ENCODE data around the gene USP54. TPM values are rescaled to one million over a fixed set of nuclear protein-coding genes. Genes with fewer than 3 reads are reported as not detected.

The USP54 gene
- total RNA-seq, 1 experiment from 2014 or later: 37.9 TPM

- peaks cover 3% of the 10 kb centered on the region in 2 experiments; a peak in 3 of 4 replicates for H3K4me1 Mint-ChIP-seq
- Histone ChIP-seq H3K23me2 (ENCODE audit: insufficient read length, low read depth, low read length, poor library complexity, severe bottlenecking) (no peaks in the 10 kb centered on the region), H3K9ac (ENCODE audit: extremely low read depth, insufficient read length, low read length) (no peak overlapping the region), H2BK120ac (ENCODE audit: low read depth, low read length, poor library complexity, severe bottlenecking) (no peak overlapping the region), H3K27ac (ENCODE audit: insufficient read length, low read depth, low read length) (no peak overlapping the region), H4K91ac (ENCODE audit: insufficient read length, low read depth, low read length) (no peak overlapping the region), H3K4me2 (ENCODE audit: insufficient read depth, insufficient read length, low read length) (no peak overlapping the region), H2AFZ (ENCODE audit: low read length) (no peak overlapping the region), H3K4me1 (ENCODE audit: insufficient read depth, low read length) (no peaks in the 10 kb centered on the region), H2BK20ac (ENCODE audit: low read depth, low read length, poor library complexity, severe bottlenecking) (no peak overlapping the region), H4K5ac (ENCODE audit: insufficient read length, low read depth, low read length) (no peak overlapping the region), H3K23ac (ENCODE audit: insufficient read length, low read depth, low read length) (no peak overlapping the region), H4K20me1 (ENCODE audit: control insufficient read depth, insufficient read depth, insufficient read length) (no peaks in the 10 kb centered on the region), H2BK5ac (ENCODE audit: insufficient read length, low read length) (no peak overlapping the region), H3K27me3 (ENCODE audit: insufficient read depth, low read length) (no peaks in the 10 kb centered on the region), H3K14ac (ENCODE audit: insufficient read depth, low read length) (no peak overlapping the region), H3K79me2 (ENCODE audit: insufficient read depth, low read length) (no peaks in the 10 kb centered on the region), H2AK5ac (ENCODE audit: insufficient read length, low read length) (no peak overlapping the region), H3K79me1 (ENCODE audit: insufficient read depth, low read depth, low read length, poor library complexity, severe bottlenecking) (no peaks in the 10 kb centered on the region), H3T11ph (ENCODE audit: low read length) (no peak overlapping the region), H3K4ac (ENCODE audit: low read depth, low read length) (no peak overlapping the region), H3K9me3 (ENCODE audit: control insufficient read depth, low read depth, low read length) (no peaks in the 10 kb centered on the region), H3K56ac (ENCODE audit: insufficient read length, low read depth, low read length) (no peak overlapping the region), H4K8ac (replicated peaks; ENCODE audit: insufficient read length, low read depth, low read length) (no peak overlapping the region), H3K18ac (ENCODE audit: insufficient read length, low read depth, low read length) (no peak overlapping the region), H2BK15ac (ENCODE audit: low read depth, low read length) (no peak overlapping the region), H2BK12ac (ENCODE audit: insufficient read length, low read depth, low read length) (no peak overlapping the region)
- H3K9me3 Mint-ChIP-seq: no peaks in the 10 kb centered on the region
- TF ChIP-seq CTCF (conservative IDR thresholded peaks at IDR 0.05): no peak
- H3K27me3 Mint-ChIP-seq (ENCODE audit: low read depth): no peaks in the 10 kb centered on the region
- no peak overlapping the region for H3K4me3 Mint-ChIP-seq
- DNase-seq: no peak
- H3K36me3 Mint-ChIP-seq (ENCODE audit: insufficient read depth in 1 of 3, low read depth in 3 of 3): peaks cover 0 to 5% (median 5%) of the 10 kb centered on the region in 3 experiments; a peak in 1 of 7 replicates
- no CpG with 5 or more reads among the region's 1 CpG for WGBS (ENCODE audit: extremely low coverage, insufficient read length, low lambda C conversion rate)
- peak overlapping the region in 1 of 3 experiments; percentile 6; a peak in 1 of 7 replicates for H3K27ac Mint-ChIP-seq
Measured at GRCh38 chr10:73577788-73578187, 13.4 kb downstream of the USP54 start.

All from H9 (cell line).